Lower leg skin (tissue), 3 donors: ENCODE data around the gene ALDH1L2.

ENCODE experiments used
- CTCF ChIP-seq, 3 donors: fragments of 450-650 bp; IDR thresholded peaks; one replicate each; pipeline ENCODE4 v1.5.1; 2016; ENCODE audit warnings: antibody characterized with exemption in 3 of 3, mild to moderate bottlenecking in 3 of 3, moderate library complexity in 2 of 3
- POLR2A ChIP-seq, 2 donors: fragments of 450-650 bp; IDR thresholded peaks; one replicate each; pipeline ENCODE4 v1.6.1; 2016 to 2017; ENCODE audit warnings: antibody characterized with exemption in 2 of 2, mild to moderate bottlenecking in 1 of 2, moderate library complexity in 1 of 2

GRCh38 chr12:105025890-105026289 lies 58.4 kb downstream of the ALDH1L2 start:
- TF ChIP-seq CTCF (IDR thresholded peaks at IDR 0.05) (no peak), POLR2A (IDR thresholded peaks at IDR 0.05) (no peak)
